ENCODE data around the gene S100A1. TPM values are rescaled to one million over a fixed set of nuclear protein-coding genes. Genes with fewer than 3 reads are reported as not detected.

The S100A1 gene
- total and polyA plus RNA-seq, 2 of the 13 experiments (the other 11 are each of a cell fraction or from before 2014, with no cell fraction given) = 120 to 251 TPM

DNA sequence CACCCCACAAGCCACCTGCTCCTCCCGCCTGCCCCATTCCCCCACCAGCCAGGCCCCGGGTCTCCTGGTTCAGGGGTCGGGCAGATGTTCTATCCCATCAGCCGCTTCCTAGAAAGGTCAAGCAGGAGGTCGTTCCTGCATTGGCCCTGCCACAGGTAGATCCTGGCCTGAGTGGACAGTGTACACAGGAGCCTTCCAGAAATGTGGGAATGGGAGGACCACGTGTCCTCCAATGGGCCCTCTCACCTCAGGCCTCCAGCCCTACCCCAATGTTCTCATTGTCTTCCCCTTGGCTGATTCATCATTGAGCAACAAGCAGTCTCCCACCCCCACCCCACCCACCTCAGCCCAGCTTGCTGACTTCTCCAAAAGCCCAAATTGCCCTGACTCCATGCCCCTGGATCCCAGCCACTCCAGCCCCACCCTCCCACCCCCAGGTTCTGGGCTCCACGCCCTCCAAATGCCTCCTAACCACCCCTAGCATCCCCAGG, 17.4 kb upstream of the S100A1 start (continued):
- TF ChIP-seq MYPOP (CRISPR knock-in tag; IDR thresholded peaks at IDR 0.05) = no peak
- TF ChIP-seq UBTF (CRISPR knock-in tag; IDR thresholded peaks at IDR 0.05) = no peak
- TF ChIP-seq PAWR (CRISPR knock-in tag; IDR thresholded peaks at IDR 0.05; ENCODE audit: borderline replicate concordance) = no peak
- TF ChIP-seq, protein P1, sequence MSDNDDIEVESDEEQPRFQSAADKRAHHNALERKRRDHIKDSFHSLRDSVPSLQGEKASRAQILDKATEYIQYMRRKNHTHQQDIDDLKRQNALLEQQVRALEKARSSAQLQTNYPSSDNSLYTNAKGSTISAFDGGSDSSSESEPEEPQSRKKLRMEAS (IDR thresholded peaks at IDR 0.05) = peak; percentile 30; the same call in 1 of the 2 replicates
- TF ChIP-seq ZBTB38 (CRISPR knock-in tag; IDR thresholded peaks at IDR 0.05) = no peak
- no peak for TF ChIP-seq ZSCAN25 (CRISPR knock-in tag; IDR thresholded peaks at IDR 0.05)
- TF ChIP-seq NR2F6 (IDR thresholded peaks at IDR 0.05) = no peak
- TF ChIP-seq NR2F6 (CRISPR knock-in tag; IDR thresholded peaks at IDR 0.05) = peak; percentile 24; the same call in 1 of the 2 replicates
- TF ChIP-seq, protein P2, sequence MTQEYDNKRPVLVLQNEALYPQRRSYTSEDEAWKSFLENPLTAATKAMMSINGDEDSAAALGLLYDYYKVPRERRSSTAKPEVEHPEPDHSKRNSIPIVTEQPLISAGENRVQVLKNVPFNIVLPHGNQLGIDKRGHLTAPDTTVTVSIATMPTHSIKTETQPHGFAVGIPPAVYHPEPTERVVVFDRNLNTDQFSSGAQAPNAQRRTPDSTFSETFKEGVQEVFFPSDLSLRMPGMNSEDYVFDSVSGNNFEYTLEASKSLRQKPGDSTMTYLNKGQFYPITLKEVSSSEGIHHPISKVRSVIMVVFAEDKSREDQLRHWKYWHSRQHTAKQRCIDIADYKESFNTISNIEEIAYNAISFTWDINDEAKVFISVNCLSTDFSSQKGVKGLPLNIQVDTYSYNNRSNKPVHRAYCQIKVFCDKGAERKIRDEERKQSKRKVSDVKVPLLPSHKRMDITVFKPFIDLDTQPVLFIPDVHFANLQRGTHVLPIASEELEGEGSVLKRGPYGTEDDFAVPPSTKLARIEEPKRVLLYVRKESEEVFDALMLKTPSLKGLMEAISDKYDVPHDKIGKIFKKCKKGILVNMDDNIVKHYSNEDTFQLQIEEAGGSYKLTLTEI (CRISPR knock-in tag; conservative IDR thresholded peaks at IDR 0.05) = no peak
- no peak for TF ChIP-seq ATRX (CRISPR knock-in tag; IDR thresholded peaks at IDR 0.05; ENCODE audit: borderline replicate concordance)
- peak; percentile 17; the same call in 1 of the 2 replicates for TF ChIP-seq MYC (CRISPR knock-in tag; IDR thresholded peaks at IDR 0.05; ENCODE audit: borderline replicate concordance)
